ENCODE data around the gene WDR4.

DNA sequence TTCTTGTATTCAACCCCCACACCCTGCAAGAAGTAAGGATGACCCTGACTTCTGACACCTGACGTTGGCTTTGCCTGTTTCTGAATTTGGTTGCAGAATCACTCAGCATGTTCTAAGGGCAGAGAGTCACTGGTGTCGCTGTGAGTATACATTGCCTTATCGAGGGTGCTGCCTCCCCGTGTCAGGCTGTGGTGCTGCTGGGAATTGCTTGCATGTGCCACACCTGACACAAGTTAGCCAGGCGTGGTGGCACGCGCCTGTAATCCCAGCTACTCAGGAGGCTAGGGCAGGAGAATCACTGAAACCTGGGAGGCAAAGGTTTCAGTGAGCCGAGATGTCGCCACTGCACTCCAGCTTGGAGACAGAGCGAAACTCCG lies 45.9 kb downstream of the WDR4 start:
- TF ChIP-seq, protein P1, sequence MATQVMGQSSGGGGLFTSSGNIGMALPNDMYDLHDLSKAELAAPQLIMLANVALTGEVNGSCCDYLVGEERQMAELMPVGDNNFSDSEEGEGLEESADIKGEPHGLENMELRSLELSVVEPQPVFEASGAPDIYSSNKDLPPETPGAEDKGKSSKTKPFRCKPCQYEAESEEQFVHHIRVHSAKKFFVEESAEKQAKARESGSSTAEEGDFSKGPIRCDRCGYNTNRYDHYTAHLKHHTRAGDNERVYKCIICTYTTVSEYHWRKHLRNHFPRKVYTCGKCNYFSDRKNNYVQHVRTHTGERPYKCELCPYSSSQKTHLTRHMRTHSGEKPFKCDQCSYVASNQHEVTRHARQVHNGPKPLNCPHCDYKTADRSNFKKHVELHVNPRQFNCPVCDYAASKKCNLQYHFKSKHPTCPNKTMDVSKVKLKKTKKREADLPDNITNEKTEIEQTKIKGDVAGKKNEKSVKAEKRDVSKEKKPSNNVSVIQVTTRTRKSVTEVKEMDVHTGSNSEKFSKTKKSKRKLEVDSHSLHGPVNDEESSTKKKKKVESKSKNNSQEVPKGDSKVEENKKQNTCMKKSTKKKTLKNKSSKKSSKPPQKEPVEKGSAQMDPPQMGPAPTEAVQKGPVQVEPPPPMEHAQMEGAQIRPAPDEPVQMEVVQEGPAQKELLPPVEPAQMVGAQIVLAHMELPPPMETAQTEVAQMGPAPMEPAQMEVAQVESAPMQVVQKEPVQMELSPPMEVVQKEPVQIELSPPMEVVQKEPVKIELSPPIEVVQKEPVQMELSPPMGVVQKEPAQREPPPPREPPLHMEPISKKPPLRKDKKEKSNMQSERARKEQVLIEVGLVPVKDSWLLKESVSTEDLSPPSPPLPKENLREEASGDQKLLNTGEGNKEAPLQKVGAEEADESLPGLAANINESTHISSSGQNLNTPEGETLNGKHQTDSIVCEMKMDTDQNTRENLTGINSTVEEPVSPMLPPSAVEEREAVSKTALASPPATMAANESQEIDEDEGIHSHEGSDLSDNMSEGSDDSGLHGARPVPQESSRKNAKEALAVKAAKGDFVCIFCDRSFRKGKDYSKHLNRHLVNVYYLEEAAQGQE (IDR thresholded peaks at IDR 0.05; ENCODE audit: unreplicated experiment), result no peak
- TF ChIP-seq, protein P2, sequence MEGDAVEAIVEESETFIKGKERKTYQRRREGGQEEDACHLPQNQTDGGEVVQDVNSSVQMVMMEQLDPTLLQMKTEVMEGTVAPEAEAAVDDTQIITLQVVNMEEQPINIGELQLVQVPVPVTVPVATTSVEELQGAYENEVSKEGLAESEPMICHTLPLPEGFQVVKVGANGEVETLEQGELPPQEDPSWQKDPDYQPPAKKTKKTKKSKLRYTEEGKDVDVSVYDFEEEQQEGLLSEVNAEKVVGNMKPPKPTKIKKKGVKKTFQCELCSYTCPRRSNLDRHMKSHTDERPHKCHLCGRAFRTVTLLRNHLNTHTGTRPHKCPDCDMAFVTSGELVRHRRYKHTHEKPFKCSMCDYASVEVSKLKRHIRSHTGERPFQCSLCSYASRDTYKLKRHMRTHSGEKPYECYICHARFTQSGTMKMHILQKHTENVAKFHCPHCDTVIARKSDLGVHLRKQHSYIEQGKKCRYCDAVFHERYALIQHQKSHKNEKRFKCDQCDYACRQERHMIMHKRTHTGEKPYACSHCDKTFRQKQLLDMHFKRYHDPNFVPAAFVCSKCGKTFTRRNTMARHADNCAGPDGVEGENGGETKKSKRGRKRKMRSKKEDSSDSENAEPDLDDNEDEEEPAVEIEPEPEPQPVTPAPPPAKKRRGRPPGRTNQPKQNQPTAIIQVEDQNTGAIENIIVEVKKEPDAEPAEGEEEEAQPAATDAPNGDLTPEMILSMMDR (conservative IDR thresholded peaks at IDR 0.05; ENCODE audit: low read depth in 2 of 2), result peak; percentile 22 to 38; a peak in 3 of 4 replicates
- TF ChIP-seq POLR2AphosphoS5 (IDR thresholded peaks at IDR 0.05; ENCODE audit: low read depth) (no peak; the same call in 1 of the 2 replicates), EZH2phosphoT487 (IDR thresholded peaks at IDR 0.05; ENCODE audit: unreplicated experiment) (no peak), EZH2 (IDR thresholded peaks at IDR 0.05; ENCODE audit: low read depth, unreplicated experiment) (no peak), ZNF331 (CRISPR knock-in tag; IDR thresholded peaks at IDR 0.05; ENCODE audit: low read depth) (no peak), ZNF114 (CRISPR knock-in tag; IDR thresholded peaks at IDR 0.05) (no peak)
- TF ChIP-seq, protein P3, sequence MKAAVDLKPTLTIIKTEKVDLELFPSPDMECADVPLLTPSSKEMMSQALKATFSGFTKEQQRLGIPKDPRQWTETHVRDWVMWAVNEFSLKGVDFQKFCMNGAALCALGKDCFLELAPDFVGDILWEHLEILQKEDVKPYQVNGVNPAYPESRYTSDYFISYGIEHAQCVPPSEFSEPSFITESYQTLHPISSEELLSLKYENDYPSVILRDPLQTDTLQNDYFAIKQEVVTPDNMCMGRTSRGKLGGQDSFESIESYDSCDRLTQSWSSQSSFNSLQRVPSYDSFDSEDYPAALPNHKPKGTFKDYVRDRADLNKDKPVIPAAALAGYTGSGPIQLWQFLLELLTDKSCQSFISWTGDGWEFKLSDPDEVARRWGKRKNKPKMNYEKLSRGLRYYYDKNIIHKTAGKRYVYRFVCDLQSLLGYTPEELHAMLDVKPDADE (IDR thresholded peaks at IDR 0.05), result no peak

All from GM23338 (cell line).